Naive thymus-derived CD4-positive, alpha-beta T cell (primary cell): ENCODE measurements around the gene UPK3B. TPM values are rescaled to one million over a fixed set of nuclear protein-coding genes. Genes with fewer than 3 reads are reported as not detected.
A peak's percentile ranks its signal among the peaks of the same experiment; 100 is the strongest.
"Not testable (repeated sequence)": the region's sequence is repeated elsewhere in the genome, so short reads cannot be mapped to it uniquely, and the experiment has no call there.

ENCODE experiments used
- ATAC-seq: fragments of 150-1000 bp; cut with Tn5 transposase; 2 replicates; pipeline ENCODE4 v1.10.0; 2021; ENCODE audit warnings: mild to moderate bottlenecking, moderate library complexity
- CTCF ChIA-PET: fragments of 350-600 bp; sonication (Branson Sonifier 250); formaldehyde crosslinking; loops from one replicate; lab custom pipeline; 2021; ENCODE audit warnings: antibody characterized with exemption; lab: Charles Lee
- POLR2A ChIA-PET: fragments of 350-600 bp; sonication (Branson Sonifier 250); formaldehyde crosslinking; loops from one replicate; lab custom pipeline; 2021; ENCODE audit warnings: antibody characterized with exemption, inconsistent platforms; lab: Charles Lee
- DNase-seq, 9 donors: peaks; one replicate each; pipeline versions ENCODE4 v3.0.0 to v3.0.0-alpha.2; 2020 to 2022; ENCODE audit warnings: mixed read lengths in 1 of 9
- H3K27ac ChIP-seq: one replicate; pipeline ENCODE4 v1.7.0; 2013; ENCODE audit warnings: mild to moderate bottlenecking, low read depth, low read length, moderate library complexity
- H3K27me3 ChIP-seq, 2 donors: one replicate each; pipeline ENCODE4 v1.7.0; 2013; ENCODE audit warnings: low read length in 2 of 2, mild to moderate bottlenecking in 2 of 2, moderate library complexity in 2 of 2; ENCODE audit not compliant: control insufficient read depth in 2 of 2, insufficient read depth in 2 of 2
- H3K36me3 ChIP-seq, 3 experiments: 1 replicate in 2 of 3; 2 replicates in 1 of 3; pipeline ENCODE4 v1.7.0; 2013; ENCODE audit warnings: low read length in 3 of 3, mild to moderate bottlenecking in 3 of 3, moderate library complexity in 1 of 3; ENCODE audit not compliant: insufficient read depth in 3 of 3, control insufficient read depth in 2 of 3
- H3K4me1 ChIP-seq, 2 donors: one replicate each; pipeline ENCODE4 v1.7.0; 2013; ENCODE audit warnings: low read length in 2 of 2, mild to moderate bottlenecking in 2 of 2, moderate library complexity in 1 of 2; ENCODE audit not compliant: control insufficient read depth in 2 of 2, insufficient read depth in 2 of 2
- H3K4me3 ChIP-seq: 2 replicates; pipeline ENCODE4 v1.7.0; 2013; ENCODE audit warnings: mild to moderate bottlenecking, low read length
- H3K9me3 ChIP-seq, 3 experiments: 1 replicate in 2 of 3; 2 replicates in 1 of 3; pipeline ENCODE4 v1.7.0; 2013; ENCODE audit warnings: low read length in 3 of 3; ENCODE audit not compliant: control insufficient read depth in 2 of 3
- H3K27ac Mint-ChIP-seq, 9 donors: one replicate each; pipeline ENCODE4 v1.8.0; 2020 to 2022; ENCODE audit warnings: mixed read lengths in 9 of 9, mild to moderate bottlenecking in 8 of 9, moderate library complexity in 5 of 9, inconsistent platforms in 2 of 9
- H3K27me3 Mint-ChIP-seq, 5 donors: one replicate each; pipeline ENCODE4 v1.8.0; 2021 to 2022; ENCODE audit warnings: mixed read lengths in 5 of 5, mild to moderate bottlenecking in 1 of 5
- H3K36me3 Mint-ChIP-seq, 5 donors: one replicate each; pipeline ENCODE4 v1.8.0; 2020 to 2022; ENCODE audit warnings: mixed read lengths in 5 of 5, mild to moderate bottlenecking in 3 of 5, inconsistent platforms in 1 of 5
- H3K4me1 Mint-ChIP-seq, 7 donors: one replicate each; pipeline ENCODE4 v1.8.0; 2020 to 2022; ENCODE audit warnings: mixed read lengths in 7 of 7, mild to moderate bottlenecking in 3 of 7, inconsistent platforms in 1 of 7
- H3K4me3 Mint-ChIP-seq, 10 donors: one replicate each; pipeline ENCODE4 v1.8.0; 2020 to 2022; ENCODE audit warnings: mild to moderate bottlenecking in 10 of 10, mixed read lengths in 10 of 10, moderate library complexity in 6 of 10, inconsistent platforms in 2 of 10
- H3K9me3 Mint-ChIP-seq, 11 donors: one replicate each; pipeline ENCODE4 v1.8.0; 2020 to 2022; ENCODE audit warnings: mixed read lengths in 11 of 11, mild to moderate bottlenecking in 4 of 11, inconsistent platforms in 1 of 11, moderate library complexity in 1 of 11
- intact Hi-C, 2 donors: fragments of 100-400 bp; cut with micrococcal nuclease; formaldehyde crosslinking; loops; one replicate each; pipeline ENCODE4 v1.15.1; 2023
- polyA plus RNA-seq, 2 donors: library from polyadenylated mRNA; unstranded; fragments of 300-500 nt; fragmentation: Illumina TruSeq; gene quantifications; one replicate each; pipeline ENCODE4 v1.2.3, GENCODE V29; 2021
- total RNA-seq, 6 experiments: library from RNA in 5 of 6; stranded (reverse) in 5 of 6; gene quantifications; 1 replicate in 5 of 6; 2 replicates in 1 of 6; pipeline ENCODE4 v1.2.3 and lab custom pipeline; 2021 to 2026

UPK3B gene
- total and polyA plus RNA-seq, 7 experiments from 2014 or later = 2.6 to 7.3 (median 5.2) TPM; not detected in 2

DNA sequence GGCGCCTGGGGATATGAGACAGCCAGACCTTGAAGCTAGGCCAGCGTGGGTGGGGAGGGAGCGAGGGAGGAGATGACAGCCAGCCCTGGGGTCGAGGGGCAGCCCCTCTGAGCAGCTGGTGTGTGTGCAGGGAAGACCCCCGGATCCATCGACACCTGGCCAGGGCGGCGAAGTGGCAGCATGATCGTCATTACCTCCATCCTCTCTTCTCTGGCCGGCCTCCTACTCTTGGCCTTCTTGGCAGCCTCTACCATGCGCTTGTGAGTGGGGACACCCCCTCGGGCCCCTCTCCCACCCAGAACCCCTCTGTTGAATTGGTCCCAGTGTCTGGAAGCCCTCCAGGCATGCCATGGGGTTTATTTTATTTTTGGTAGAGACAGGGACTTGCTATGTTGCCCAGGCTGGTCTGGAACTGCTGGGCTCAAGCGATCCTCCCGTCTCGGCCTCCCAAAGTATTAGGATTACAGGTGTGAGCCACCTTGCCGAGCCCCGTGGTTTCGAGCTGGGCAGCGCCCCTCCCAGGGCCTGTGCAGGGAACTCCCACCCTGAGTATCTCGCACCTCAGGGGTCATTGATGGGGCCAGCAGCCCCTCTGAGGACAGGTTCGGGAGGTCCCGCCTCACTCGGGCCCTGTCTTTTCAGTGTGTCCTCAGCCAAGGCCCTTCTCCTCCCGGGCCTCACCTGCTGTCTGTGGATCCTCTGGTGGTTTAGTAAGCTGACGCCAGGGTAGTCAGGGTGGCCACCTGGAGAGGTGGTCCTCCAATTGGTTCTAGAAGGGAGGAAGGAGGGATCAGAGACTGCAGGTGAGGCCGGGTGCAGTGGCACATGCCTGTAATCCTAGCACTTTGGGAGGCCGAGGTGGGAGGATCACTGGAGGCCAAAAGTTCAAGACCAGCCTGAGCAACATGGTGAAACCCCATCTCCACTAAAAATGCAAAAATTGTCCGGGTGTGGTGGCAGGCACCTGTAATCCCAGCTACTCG, 3.8 kb downstream of the UPK3B start:
- POLR2A ChIA-PET = no interaction called here
- Mint-ChIP-seq H3K27ac (peak overlapping the region in 1 of 9 donors; percentile 42), H3K36me3 (no peaks in the 10 kb centered on the region), H3K4me3 (no peak overlapping the region), H3K4me1 (peaks cover 0 to 4% (median 0%) of the 10 kb centered on the region in 7 donors), H3K9me3 (no peaks in the 10 kb centered on the region), H3K27me3 (peaks cover 0 to 4% (median 0%) of the 10 kb centered on the region in 5 donors)
- ATAC-seq = no peak
- H3K27ac ChIP-seq = no peak overlapping the region
- no peaks in the 10 kb centered on the region for H3K4me1 ChIP-seq
- CTCF ChIA-PET = no interaction called here
- no peaks in the 10 kb centered on the region for H3K27me3 ChIP-seq
- intact Hi-C loops = no loop called here
- no peak for DNase-seq
- H3K36me3 ChIP-seq = no peaks in the 10 kb centered on the region
- no peaks in the 10 kb centered on the region for H3K9me3 ChIP-seq
- no peak overlapping the region for H3K4me3 ChIP-seq

- ChIA-PET CTCF (no interaction called here), POLR2A (no interaction called here)
- Mint-ChIP-seq H3K27ac (no peak overlapping the region), H3K27me3 (peaks cover 0 to 4% (median 0%) of the 10 kb centered on the region in 5 donors), H3K4me3 (no peak overlapping the region), H3K4me1 (no peaks in the 10 kb centered on the region), H3K36me3 (no peaks in the 10 kb centered on the region), H3K9me3 (no peaks in the 10 kb centered on the region)
- intact Hi-C loops = no loop called here
- Histone ChIP-seq H3K27me3 (no peaks in the 10 kb centered on the region), H3K36me3 (no peaks in the 10 kb centered on the region), H3K27ac (no peak overlapping the region), H3K4me3 (no peak overlapping the region), H3K4me1 (no peaks in the 10 kb centered on the region), H3K9me3 (no peaks in the 10 kb centered on the region)
- no peak for DNase-seq
- no peak for ATAC-seq
Observed at GRCh38 chr7:76514926-76515771, 4.8 kb downstream of the UPK3B start.

- H3K27ac Mint-ChIP-seq = no peak overlapping the region
- Histone ChIP-seq H3K4me3 (no peak overlapping the region), H3K27me3 (no peaks in the 10 kb centered on the region), H3K36me3 (no peaks in the 10 kb centered on the region), H3K27ac (no peak overlapping the region), H3K4me1 (no peaks in the 10 kb centered on the region), H3K9me3 (no peaks in the 10 kb centered on the region)
- ChIA-PET POLR2A (no interaction called here), CTCF (no interaction called here)
- H3K9me3 Mint-ChIP-seq = no peaks in the 10 kb centered on the region
- peaks cover 0 to 4% (median 0%) of the 10 kb centered on the region in 5 donors for H3K27me3 Mint-ChIP-seq
- DNase-seq (peak in 4 of 9 donors; percentile 16 to 49 (median 35)), ATAC-seq (peak; percentile 62)
- no peak overlapping the region for H3K4me3 Mint-ChIP-seq
- intact Hi-C loops = no loop called here
- peaks cover 0 to 4% (median 0%) of the 10 kb centered on the region in 7 donors for H3K4me1 Mint-ChIP-seq
- H3K36me3 Mint-ChIP-seq = no peaks in the 10 kb centered on the region
Observed at GRCh38 chr7:76515999-76516443, 5.7 kb downstream of the UPK3B start.

GRCh38 chr7:76516932-76517331, 6.6 kb downstream of the UPK3B start:
- H3K4me3 ChIP-seq, H3K4me1 Mint-ChIP-seq, ATAC-seq, H3K27ac Mint-ChIP-seq, POLR2A ChIA-PET, H3K36me3 ChIP-seq, H3K27me3 ChIP-seq, intact Hi-C loops, H3K9me3 Mint-ChIP-seq, H3K36me3 Mint-ChIP-seq, H3K4me3 Mint-ChIP-seq, H3K9me3 ChIP-seq, H3K4me1 ChIP-seq, DNase-seq, CTCF ChIA-PET, H3K27ac ChIP-seq, H3K27me3 Mint-ChIP-seq: not testable (repeated sequence)

- H3K9me3 ChIP-seq, H3K4me3 Mint-ChIP-seq, H3K27ac Mint-ChIP-seq, H3K27ac ChIP-seq, H3K27me3 Mint-ChIP-seq, H3K4me1 Mint-ChIP-seq, H3K4me1 ChIP-seq, DNase-seq, intact Hi-C loops, H3K36me3 Mint-ChIP-seq, POLR2A ChIA-PET, H3K36me3 ChIP-seq, H3K4me3 ChIP-seq, CTCF ChIA-PET, ATAC-seq, H3K27me3 ChIP-seq, H3K9me3 Mint-ChIP-seq: not testable (repeated sequence)
Observed at GRCh38 chr7:76526183-76526582, 15.8 kb downstream of the UPK3B start.

DNA sequence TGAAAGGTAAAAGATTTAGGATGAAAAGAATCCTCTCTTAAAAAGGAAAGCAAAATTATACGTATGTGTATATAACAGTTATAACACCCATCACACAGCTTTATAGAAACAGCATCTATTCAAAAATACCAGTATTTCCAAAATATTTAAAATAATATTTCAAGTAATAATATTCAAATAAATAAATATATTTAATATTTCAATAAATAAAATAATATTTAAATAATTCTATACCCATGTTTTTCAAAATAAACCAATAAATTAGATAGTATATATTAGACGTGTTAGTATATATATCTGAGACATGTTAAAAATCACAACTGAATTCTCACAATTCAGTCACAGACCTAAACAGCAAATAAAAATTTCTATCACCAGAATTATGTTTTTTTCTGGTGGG, 21.3 kb downstream of the UPK3B start:
- H3K4me1 Mint-ChIP-seq, H3K9me3 Mint-ChIP-seq, H3K9me3 ChIP-seq, H3K4me3 ChIP-seq, H3K27me3 Mint-ChIP-seq, H3K27ac ChIP-seq, H3K4me1 ChIP-seq, intact Hi-C loops, H3K27me3 ChIP-seq, H3K36me3 Mint-ChIP-seq, H3K27ac Mint-ChIP-seq, ATAC-seq, H3K4me3 Mint-ChIP-seq, POLR2A ChIA-PET, H3K36me3 ChIP-seq, DNase-seq, CTCF ChIA-PET: not testable (repeated sequence)
